ENCODE measurements around the gene ANTXR2.

- TF ChIP-seq, protein P1, sequence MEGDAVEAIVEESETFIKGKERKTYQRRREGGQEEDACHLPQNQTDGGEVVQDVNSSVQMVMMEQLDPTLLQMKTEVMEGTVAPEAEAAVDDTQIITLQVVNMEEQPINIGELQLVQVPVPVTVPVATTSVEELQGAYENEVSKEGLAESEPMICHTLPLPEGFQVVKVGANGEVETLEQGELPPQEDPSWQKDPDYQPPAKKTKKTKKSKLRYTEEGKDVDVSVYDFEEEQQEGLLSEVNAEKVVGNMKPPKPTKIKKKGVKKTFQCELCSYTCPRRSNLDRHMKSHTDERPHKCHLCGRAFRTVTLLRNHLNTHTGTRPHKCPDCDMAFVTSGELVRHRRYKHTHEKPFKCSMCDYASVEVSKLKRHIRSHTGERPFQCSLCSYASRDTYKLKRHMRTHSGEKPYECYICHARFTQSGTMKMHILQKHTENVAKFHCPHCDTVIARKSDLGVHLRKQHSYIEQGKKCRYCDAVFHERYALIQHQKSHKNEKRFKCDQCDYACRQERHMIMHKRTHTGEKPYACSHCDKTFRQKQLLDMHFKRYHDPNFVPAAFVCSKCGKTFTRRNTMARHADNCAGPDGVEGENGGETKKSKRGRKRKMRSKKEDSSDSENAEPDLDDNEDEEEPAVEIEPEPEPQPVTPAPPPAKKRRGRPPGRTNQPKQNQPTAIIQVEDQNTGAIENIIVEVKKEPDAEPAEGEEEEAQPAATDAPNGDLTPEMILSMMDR (IDR thresholded peaks at IDR 0.05; ENCODE audit: insufficient read depth, low read length) = no peak
- TF ChIP-seq GABPA (IDR thresholded peaks at IDR 0.05; ENCODE audit: low read depth) (no peak), POLR2AphosphoS5 (IDR thresholded peaks at IDR 0.05; ENCODE audit: low read depth) (no peak), SPI1 (IDR thresholded peaks at IDR 0.05; ENCODE audit: borderline replicate concordance, low read depth) (no peak)
- TF ChIP-seq, protein P2, sequence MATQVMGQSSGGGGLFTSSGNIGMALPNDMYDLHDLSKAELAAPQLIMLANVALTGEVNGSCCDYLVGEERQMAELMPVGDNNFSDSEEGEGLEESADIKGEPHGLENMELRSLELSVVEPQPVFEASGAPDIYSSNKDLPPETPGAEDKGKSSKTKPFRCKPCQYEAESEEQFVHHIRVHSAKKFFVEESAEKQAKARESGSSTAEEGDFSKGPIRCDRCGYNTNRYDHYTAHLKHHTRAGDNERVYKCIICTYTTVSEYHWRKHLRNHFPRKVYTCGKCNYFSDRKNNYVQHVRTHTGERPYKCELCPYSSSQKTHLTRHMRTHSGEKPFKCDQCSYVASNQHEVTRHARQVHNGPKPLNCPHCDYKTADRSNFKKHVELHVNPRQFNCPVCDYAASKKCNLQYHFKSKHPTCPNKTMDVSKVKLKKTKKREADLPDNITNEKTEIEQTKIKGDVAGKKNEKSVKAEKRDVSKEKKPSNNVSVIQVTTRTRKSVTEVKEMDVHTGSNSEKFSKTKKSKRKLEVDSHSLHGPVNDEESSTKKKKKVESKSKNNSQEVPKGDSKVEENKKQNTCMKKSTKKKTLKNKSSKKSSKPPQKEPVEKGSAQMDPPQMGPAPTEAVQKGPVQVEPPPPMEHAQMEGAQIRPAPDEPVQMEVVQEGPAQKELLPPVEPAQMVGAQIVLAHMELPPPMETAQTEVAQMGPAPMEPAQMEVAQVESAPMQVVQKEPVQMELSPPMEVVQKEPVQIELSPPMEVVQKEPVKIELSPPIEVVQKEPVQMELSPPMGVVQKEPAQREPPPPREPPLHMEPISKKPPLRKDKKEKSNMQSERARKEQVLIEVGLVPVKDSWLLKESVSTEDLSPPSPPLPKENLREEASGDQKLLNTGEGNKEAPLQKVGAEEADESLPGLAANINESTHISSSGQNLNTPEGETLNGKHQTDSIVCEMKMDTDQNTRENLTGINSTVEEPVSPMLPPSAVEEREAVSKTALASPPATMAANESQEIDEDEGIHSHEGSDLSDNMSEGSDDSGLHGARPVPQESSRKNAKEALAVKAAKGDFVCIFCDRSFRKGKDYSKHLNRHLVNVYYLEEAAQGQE (IDR thresholded peaks at IDR 0.05; ENCODE audit: insufficient replicate concordance, low read depth) = no peak
These were observed 172.8 kb downstream of the ANTXR2 start for GRCh38 chr4:79900182-79900581.
